ENCODE data around the gene PEX12.

The PEX12 gene

DNA sequence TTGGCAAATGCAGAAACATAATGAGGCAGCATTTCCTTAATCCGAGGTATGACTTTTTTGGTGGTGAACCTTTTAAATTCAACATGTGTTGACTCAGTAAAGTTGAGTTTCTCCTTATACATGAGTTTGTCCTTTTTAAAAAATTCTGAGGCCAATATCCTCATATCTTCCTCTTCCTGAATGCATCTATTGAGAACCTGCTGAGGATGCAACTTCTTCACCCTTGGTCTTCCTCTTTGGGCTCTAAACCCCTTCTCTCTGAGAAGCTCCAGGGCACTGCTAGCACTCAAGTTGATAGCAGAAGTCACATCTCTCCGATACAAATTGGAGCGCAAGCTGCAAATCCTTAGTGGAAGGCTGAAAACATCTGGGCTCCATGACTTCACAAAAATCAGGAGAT lies 21.0 kb downstream of the PEX12 start:
- H3K4me1 ChIP-seq (ENCODE audit: control insufficient read depth, insufficient read depth, low read length, poor library complexity, severe bottlenecking): no peaks in the 10 kb centered on the region
- H3K9me3 ChIP-seq (ENCODE audit: control insufficient read depth, low read length): no peaks in the 10 kb centered on the region
- no peaks in the 10 kb centered on the region for H3K36me3 ChIP-seq (ENCODE audit: control insufficient read depth, insufficient read depth, low read length)
- no peaks in the 10 kb centered on the region for H3K27me3 ChIP-seq (replicated peaks; ENCODE audit: control insufficient read depth, insufficient read depth, low read length, poor library complexity, severe bottlenecking)
- no peak overlapping the region for H3K4me3 ChIP-seq (ENCODE audit: insufficient read depth, low read depth, low read length, poor library complexity, severe bottlenecking)
- no peak overlapping the region for H3K27ac ChIP-seq (ENCODE audit: insufficient read depth, low read length, poor library complexity, severe bottlenecking)
- no peak for DNase-seq

DNA sequence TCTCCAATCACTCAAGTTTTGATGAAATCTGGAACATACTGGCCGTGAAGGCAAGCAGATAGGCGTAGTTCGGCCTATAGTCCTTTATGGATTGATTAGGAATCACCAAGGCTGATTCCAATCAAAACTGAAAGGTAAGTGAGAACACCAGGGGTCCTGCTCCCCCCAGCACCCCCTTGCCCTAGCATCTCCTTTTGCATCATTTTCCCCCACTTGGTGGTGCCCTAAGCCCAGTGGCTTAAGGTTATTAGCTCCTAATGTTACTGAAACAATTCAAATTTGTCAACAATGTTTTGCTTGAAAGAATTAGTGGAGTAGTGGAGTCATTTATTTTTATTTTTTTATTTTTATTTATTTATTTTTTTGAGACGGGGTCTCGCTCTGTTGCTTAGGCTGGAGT lies 22.7 kb downstream of the PEX12 start:
- no peak for DNase-seq
- H3K9me3 ChIP-seq (ENCODE audit: control insufficient read depth, low read length): no peaks in the 10 kb centered on the region
- H3K4me1 ChIP-seq (ENCODE audit: control insufficient read depth, insufficient read depth, low read length, poor library complexity, severe bottlenecking): no peaks in the 10 kb centered on the region
- H3K4me3 ChIP-seq (ENCODE audit: insufficient read depth, low read depth, low read length, poor library complexity, severe bottlenecking): no peak overlapping the region
- no peak overlapping the region for H3K27ac ChIP-seq (ENCODE audit: insufficient read depth, low read length, poor library complexity, severe bottlenecking)
- no peaks in the 10 kb centered on the region for H3K27me3 ChIP-seq (replicated peaks; ENCODE audit: control insufficient read depth, insufficient read depth, low read length, poor library complexity, severe bottlenecking)
- H3K36me3 ChIP-seq (ENCODE audit: control insufficient read depth, insufficient read depth, low read length): no peaks in the 10 kb centered on the region

DNA sequence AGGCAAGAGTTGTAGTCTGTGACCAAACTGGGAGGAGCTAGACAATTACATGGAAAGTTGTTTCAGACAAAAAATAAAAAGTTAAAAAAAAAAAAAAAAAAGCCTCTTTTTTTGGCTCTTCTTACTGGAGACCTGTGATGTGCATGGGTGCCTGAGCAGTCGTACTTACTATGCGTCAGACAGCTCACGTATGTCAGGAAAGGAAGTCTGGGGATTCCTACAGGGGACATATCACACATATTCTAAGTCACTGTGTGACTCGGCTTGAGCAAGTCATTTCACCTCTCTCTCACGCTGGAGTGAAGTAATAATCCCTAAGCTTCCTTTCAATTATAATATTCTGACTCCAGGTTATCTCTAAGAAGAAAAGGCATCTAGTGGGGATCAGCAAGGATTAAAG lies 23.7 kb downstream of the PEX12 start:
- no peaks in the 10 kb centered on the region for H3K27me3 ChIP-seq (replicated peaks; ENCODE audit: control insufficient read depth, insufficient read depth, low read length, poor library complexity, severe bottlenecking)
- no peaks in the 10 kb centered on the region for H3K36me3 ChIP-seq (ENCODE audit: control insufficient read depth, insufficient read depth, low read length)
- no peaks in the 10 kb centered on the region for H3K9me3 ChIP-seq (ENCODE audit: control insufficient read depth, low read length)
- H3K4me3 ChIP-seq (ENCODE audit: insufficient read depth, low read depth, low read length, poor library complexity, severe bottlenecking): no peak overlapping the region
- H3K4me1 ChIP-seq (ENCODE audit: control insufficient read depth, insufficient read depth, low read length, poor library complexity, severe bottlenecking): no peaks in the 10 kb centered on the region
- DNase-seq: no peak
- H3K27ac ChIP-seq (ENCODE audit: insufficient read depth, low read length, poor library complexity, severe bottlenecking): no peak overlapping the region

DNA sequence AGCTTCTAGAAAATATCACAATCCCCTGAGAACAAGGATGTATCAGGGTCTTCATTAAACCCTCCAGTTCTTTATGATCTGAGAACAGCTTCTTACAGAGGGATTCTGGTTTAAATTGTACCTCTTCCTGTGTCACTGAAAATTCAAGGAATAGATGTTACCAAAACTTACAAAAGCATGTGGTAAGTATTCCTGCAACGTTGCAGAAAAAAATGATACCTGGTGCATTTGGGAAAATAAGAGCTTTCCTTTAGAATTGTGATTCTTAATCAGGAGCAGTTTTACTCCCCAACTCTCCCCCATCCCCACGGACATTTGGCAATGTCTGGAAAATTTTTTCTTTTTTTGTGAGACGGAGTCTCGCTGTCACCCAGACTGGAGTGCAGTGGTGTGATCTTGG lies 25.1 kb downstream of the PEX12 start:
- no peaks in the 10 kb centered on the region for H3K9me3 ChIP-seq (ENCODE audit: control insufficient read depth, low read length)
- no peak for DNase-seq

DNA sequence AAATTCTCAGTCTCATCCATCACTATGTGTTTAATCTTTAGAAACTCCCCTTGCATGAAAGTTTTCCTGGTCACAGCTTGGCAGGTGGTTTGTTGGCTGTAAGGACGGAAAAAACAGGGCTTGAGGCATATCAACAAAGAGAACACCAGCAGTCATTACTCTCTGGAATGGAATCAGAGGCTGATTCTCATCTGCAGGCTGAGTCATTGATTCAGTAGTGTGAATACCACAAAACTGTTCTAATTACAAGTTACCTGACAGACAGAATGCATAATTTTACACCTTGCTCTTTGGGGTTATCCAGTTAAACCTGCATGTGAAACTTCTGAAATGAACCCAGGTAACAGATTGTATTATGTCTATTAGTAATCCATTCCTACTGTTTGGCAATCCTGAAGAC lies 29.4 kb downstream of the PEX12 start:
- H3K27ac ChIP-seq (ENCODE audit: insufficient read depth, low read length, poor library complexity, severe bottlenecking): no peak overlapping the region
- H3K27me3 ChIP-seq (replicated peaks; ENCODE audit: control insufficient read depth, insufficient read depth, low read length, poor library complexity, severe bottlenecking): no peaks in the 10 kb centered on the region
- no peaks in the 10 kb centered on the region for H3K36me3 ChIP-seq (ENCODE audit: control insufficient read depth, insufficient read depth, low read length)
- no peak overlapping the region for H3K4me3 ChIP-seq (ENCODE audit: insufficient read depth, low read depth, low read length, poor library complexity, severe bottlenecking)
- no peak for DNase-seq
- H3K4me1 ChIP-seq (ENCODE audit: control insufficient read depth, insufficient read depth, low read length, poor library complexity, severe bottlenecking): no peaks in the 10 kb centered on the region
- no peaks in the 10 kb centered on the region for H3K9me3 ChIP-seq (ENCODE audit: control insufficient read depth, low read length)

More for the DNA sequence above, 25.1 kb downstream of the PEX12 start:
- Histone ChIP-seq H3K4me3 (ENCODE audit: insufficient read depth, low read depth, low read length, poor library complexity, severe bottlenecking) (no peak overlapping the region), H3K27me3 (replicated peaks; ENCODE audit: control insufficient read depth, insufficient read depth, low read length, poor library complexity, severe bottlenecking) (no peaks in the 10 kb centered on the region), H3K27ac (ENCODE audit: insufficient read depth, low read length, poor library complexity, severe bottlenecking) (no peak overlapping the region), H3K36me3 (ENCODE audit: control insufficient read depth, insufficient read depth, low read length) (no peaks in the 10 kb centered on the region), H3K4me1 (ENCODE audit: control insufficient read depth, insufficient read depth, low read length, poor library complexity, severe bottlenecking) (no peaks in the 10 kb centered on the region)

DNA sequence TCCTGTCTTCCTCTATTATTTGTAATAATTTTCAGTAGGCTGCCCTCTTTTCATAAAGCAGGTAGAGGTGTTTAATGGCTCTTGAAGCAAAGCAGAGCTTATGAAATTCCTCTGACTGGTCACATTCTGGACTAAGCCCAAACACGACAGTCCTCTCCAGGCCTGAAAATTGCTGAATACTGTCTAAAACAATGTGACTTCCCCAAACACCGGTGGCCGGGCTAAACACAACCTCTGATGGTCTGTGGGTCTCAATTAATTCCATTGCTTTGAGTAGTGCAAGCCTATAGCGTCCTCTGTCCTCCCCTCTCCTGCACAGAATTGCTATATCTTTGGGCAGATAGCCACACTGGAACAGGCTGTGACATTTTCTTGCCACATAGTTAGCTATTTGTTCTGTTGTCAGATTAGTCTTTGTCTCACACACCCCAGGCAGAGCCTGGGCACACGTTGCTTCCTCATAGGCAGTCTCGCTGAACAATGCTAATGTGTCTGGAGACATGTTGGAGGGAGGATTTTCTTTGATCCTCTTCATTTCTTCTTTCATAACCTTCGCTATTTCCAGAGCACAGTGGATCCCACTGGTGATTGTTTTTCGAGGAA lies 30.1 kb downstream of the PEX12 start:
- no peaks in the 10 kb centered on the region for H3K27me3 ChIP-seq (replicated peaks; ENCODE audit: control insufficient read depth, insufficient read depth, low read length, poor library complexity, severe bottlenecking)
- H3K27ac ChIP-seq (ENCODE audit: insufficient read depth, low read length, poor library complexity, severe bottlenecking): no peak overlapping the region
- no peaks in the 10 kb centered on the region for H3K36me3 ChIP-seq (ENCODE audit: control insufficient read depth, insufficient read depth, low read length)

DNA sequence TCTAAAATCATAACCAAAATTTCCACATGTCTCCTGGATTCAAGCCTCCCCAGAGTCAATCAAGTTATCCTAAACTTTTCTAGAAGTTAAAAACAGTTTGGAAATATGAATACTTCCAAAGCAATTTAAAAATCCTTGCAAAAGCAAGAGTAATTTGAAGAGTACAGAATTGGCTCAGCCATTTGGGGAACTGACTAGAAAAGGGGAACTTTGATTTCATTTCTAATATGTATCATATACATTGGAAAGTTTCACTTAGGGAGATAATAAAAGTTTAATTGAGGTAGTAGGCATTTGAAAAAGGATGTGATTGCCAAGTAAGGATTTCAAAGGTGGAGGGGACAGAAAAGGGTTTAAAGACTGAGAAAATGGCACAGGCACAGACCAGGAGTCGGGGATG lies 31.9 kb downstream of the PEX12 start:
- no peak for DNase-seq
- Histone ChIP-seq H3K27me3 (replicated peaks; ENCODE audit: control insufficient read depth, insufficient read depth, low read length, poor library complexity, severe bottlenecking) (no peaks in the 10 kb centered on the region), H3K9me3 (ENCODE audit: control insufficient read depth, low read length) (no peaks in the 10 kb centered on the region), H3K4me1 (ENCODE audit: control insufficient read depth, insufficient read depth, low read length, poor library complexity, severe bottlenecking) (peaks cover 3% of the 10 kb centered on the region), H3K4me3 (ENCODE audit: insufficient read depth, low read depth, low read length, poor library complexity, severe bottlenecking) (no peak overlapping the region), H3K36me3 (ENCODE audit: control insufficient read depth, insufficient read depth, low read length) (no peaks in the 10 kb centered on the region), H3K27ac (ENCODE audit: insufficient read depth, low read length, poor library complexity, severe bottlenecking) (no peak overlapping the region)

More for the DNA sequence above, 30.1 kb downstream of the PEX12 start:
- Histone ChIP-seq H3K9me3 (ENCODE audit: control insufficient read depth, low read length) (no peaks in the 10 kb centered on the region), H3K4me1 (ENCODE audit: control insufficient read depth, insufficient read depth, low read length, poor library complexity, severe bottlenecking) (no peaks in the 10 kb centered on the region), H3K4me3 (ENCODE audit: insufficient read depth, low read depth, low read length, poor library complexity, severe bottlenecking) (no peak overlapping the region)
- DNase-seq: no peak

DNA sequence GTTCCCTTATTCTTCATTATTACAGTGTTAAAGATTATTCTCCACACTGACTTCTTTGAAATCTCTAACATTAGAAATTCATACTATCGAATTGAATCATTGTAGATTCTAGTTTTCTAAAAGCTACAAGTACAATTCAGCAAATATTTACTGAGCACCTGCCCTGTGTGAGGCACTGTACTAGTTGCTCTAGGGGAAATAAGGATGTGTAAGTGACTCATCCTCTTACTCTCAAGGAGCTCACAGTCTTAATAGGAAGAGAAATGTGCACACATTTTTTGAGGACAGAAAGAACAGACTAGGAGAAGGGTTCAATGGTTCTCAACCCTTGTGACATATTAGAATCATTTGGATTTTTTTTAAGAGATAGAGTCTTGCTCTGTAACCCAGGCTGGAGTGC lies 33.2 kb downstream of the PEX12 start:
- Histone ChIP-seq H3K9me3 (ENCODE audit: control insufficient read depth, low read length) (no peaks in the 10 kb centered on the region), H3K4me1 (ENCODE audit: control insufficient read depth, insufficient read depth, low read length, poor library complexity, severe bottlenecking) (peaks cover 10% of the 10 kb centered on the region), H3K27me3 (replicated peaks; ENCODE audit: control insufficient read depth, insufficient read depth, low read length, poor library complexity, severe bottlenecking) (no peaks in the 10 kb centered on the region), H3K36me3 (ENCODE audit: control insufficient read depth, insufficient read depth, low read length) (no peaks in the 10 kb centered on the region), H3K4me3 (ENCODE audit: insufficient read depth, low read depth, low read length, poor library complexity, severe bottlenecking) (no peak overlapping the region), H3K27ac (ENCODE audit: insufficient read depth, low read length, poor library complexity, severe bottlenecking) (no peak overlapping the region)
- no peak for DNase-seq

DNA sequence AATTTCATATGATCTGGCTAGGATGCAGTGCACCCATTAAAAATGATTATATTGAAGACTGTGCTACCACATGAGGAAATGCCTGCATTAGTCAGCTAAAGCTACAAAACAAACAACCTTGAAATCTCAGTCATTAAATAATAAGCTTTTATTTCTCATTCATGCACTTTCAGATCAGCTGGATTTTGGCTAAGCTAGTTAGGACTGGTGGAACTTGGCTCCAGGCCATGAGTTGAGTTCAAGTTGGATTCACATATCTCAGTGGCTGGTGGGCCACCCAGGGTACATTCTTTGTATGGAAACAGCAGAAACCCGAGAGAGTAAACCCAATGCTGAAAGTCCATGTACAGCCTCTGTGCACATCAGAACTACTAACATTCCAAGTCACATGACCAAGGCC lies 34.5 kb downstream of the PEX12 start:
- no peaks in the 10 kb centered on the region for H3K27me3 ChIP-seq (replicated peaks; ENCODE audit: control insufficient read depth, insufficient read depth, low read length, poor library complexity, severe bottlenecking)

DNA sequence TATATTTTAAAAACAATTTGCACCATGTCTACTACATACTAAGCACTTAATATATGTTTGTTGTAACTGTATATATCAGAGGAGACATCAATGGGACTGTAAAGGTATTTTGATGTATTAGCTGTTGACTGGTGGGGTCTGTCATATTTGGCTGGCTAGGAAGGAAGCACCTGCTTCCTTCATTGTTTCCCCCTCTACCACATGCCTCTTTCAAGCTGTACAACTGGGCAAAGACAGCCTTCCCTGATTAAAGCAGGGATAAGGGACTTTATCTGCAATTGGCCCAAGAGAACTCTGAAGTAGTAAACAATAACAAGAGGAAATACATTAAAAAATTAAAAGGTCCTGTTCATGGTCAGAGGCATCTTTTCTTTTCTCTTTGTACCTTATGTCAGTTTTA lies 35.4 kb downstream of the PEX12 start:
- DNase-seq: no peak

More for the DNA sequence above, 34.5 kb downstream of the PEX12 start:
- H3K9me3 ChIP-seq (ENCODE audit: control insufficient read depth, low read length): no peaks in the 10 kb centered on the region
- H3K4me1 ChIP-seq (ENCODE audit: control insufficient read depth, insufficient read depth, low read length, poor library complexity, severe bottlenecking): peaks cover 14% of the 10 kb centered on the region
- H3K36me3 ChIP-seq (ENCODE audit: control insufficient read depth, insufficient read depth, low read length): no peaks in the 10 kb centered on the region
- no peak overlapping the region for H3K27ac ChIP-seq (ENCODE audit: insufficient read depth, low read length, poor library complexity, severe bottlenecking)
- H3K4me3 ChIP-seq (ENCODE audit: insufficient read depth, low read depth, low read length, poor library complexity, severe bottlenecking): no peak overlapping the region
- DNase-seq: no peak

More for the DNA sequence above, 35.4 kb downstream of the PEX12 start:
- Histone ChIP-seq H3K4me3 (ENCODE audit: insufficient read depth, low read depth, low read length, poor library complexity, severe bottlenecking) (no peak overlapping the region), H3K27ac (ENCODE audit: insufficient read depth, low read length, poor library complexity, severe bottlenecking) (no peak overlapping the region), H3K4me1 (ENCODE audit: control insufficient read depth, insufficient read depth, low read length, poor library complexity, severe bottlenecking) (peaks cover 22% of the 10 kb centered on the region), H3K9me3 (ENCODE audit: control insufficient read depth, low read length) (no peaks in the 10 kb centered on the region), H3K36me3 (ENCODE audit: control insufficient read depth, insufficient read depth, low read length) (no peaks in the 10 kb centered on the region), H3K27me3 (replicated peaks; ENCODE audit: control insufficient read depth, insufficient read depth, low read length, poor library complexity, severe bottlenecking) (no peaks in the 10 kb centered on the region)
